H9 (cell line): ENCODE measurements around the gene MYB. TPM values are rescaled to one million over a fixed set of nuclear protein-coding genes. Genes with fewer than 3 reads are reported as not detected.

ENCODE experiments used
- DNase-seq: peaks from one replicate; pipeline ENCODE4 v3.0.0-alpha.2; 2017
- H2AFZ ChIP-seq: one replicate; pipeline ENCODE4 v1.6.1; 2013; ENCODE audit warnings: mild to moderate bottlenecking, low read length, control low read depth, moderate library complexity
- H2AK5ac ChIP-seq: 2 replicates; pipeline ENCODE4 v1.6.1; 2013; ENCODE audit warnings: low read length, control low read depth, mixed read lengths; ENCODE audit not compliant: insufficient read length
- H2BK120ac ChIP-seq: one replicate; pipeline ENCODE4 v1.6.1; 2013; ENCODE audit warnings: low read depth, mild to moderate bottlenecking, low read length, control low read depth, inconsistent platforms; ENCODE audit not compliant: poor library complexity, severe bottlenecking
- H2BK12ac ChIP-seq: 2 replicates; pipeline ENCODE4 v1.6.1; 2013; ENCODE audit warnings: low read length, control low read depth, mixed read lengths, low read depth; ENCODE audit not compliant: insufficient read length
- H2BK15ac ChIP-seq: 2 replicates; pipeline ENCODE4 v1.6.1; 2013; ENCODE audit warnings: low read depth, low read length, control low read depth
- H2BK20ac ChIP-seq: one replicate; pipeline ENCODE4 v1.6.1; 2013; ENCODE audit warnings: low read depth, mild to moderate bottlenecking, low read length, control low read depth, inconsistent platforms; ENCODE audit not compliant: poor library complexity, severe bottlenecking
- H2BK5ac ChIP-seq: 2 replicates; pipeline ENCODE4 v1.6.1; 2013; ENCODE audit warnings: low read length, control low read depth, mixed read lengths; ENCODE audit not compliant: insufficient read length
- H3K14ac ChIP-seq: 2 replicates; pipeline ENCODE4 v1.6.1; 2013; ENCODE audit warnings: low read length, control low read depth; ENCODE audit not compliant: insufficient read depth
- H3K18ac ChIP-seq: 2 replicates; pipeline ENCODE4 v1.6.1; 2013; ENCODE audit warnings: low read depth, mild to moderate bottlenecking, mixed read lengths, low read length, control low read depth; ENCODE audit not compliant: insufficient read length
- H3K23ac ChIP-seq: 2 replicates; pipeline ENCODE4 v1.6.1; 2013; ENCODE audit warnings: low read length, control low read depth, mixed read lengths, low read depth; ENCODE audit not compliant: insufficient read length
- H3K23me2 ChIP-seq: 2 replicates; pipeline ENCODE4 v1.6.1; 2013; ENCODE audit warnings: low read depth, mild to moderate bottlenecking, mixed read lengths, low read length, control low read depth; ENCODE audit not compliant: insufficient read length, poor library complexity, severe bottlenecking
- H3K27ac ChIP-seq: 2 replicates; pipeline ENCODE4 v1.5.1; 2013; ENCODE audit warnings: low read length, control low read depth, mixed read lengths, low read depth; ENCODE audit not compliant: insufficient read length
- H3K27me3 ChIP-seq: 2 replicates; pipeline ENCODE4 v1.6.1; 2013; ENCODE audit warnings: low read length, control low read depth, inconsistent platforms; ENCODE audit not compliant: insufficient read depth
- H3K4ac ChIP-seq: 2 replicates; pipeline ENCODE4 v1.6.1; 2013; ENCODE audit warnings: low read depth, mild to moderate bottlenecking, control low read depth, inconsistent platforms, low read length, moderate library complexity
- H3K4me1 ChIP-seq: 2 replicates; pipeline ENCODE4 v1.6.1; 2013; ENCODE audit warnings: low read length, control low read depth, inconsistent platforms; ENCODE audit not compliant: insufficient read depth
- H3K4me2 ChIP-seq: 2 replicates; pipeline ENCODE4 v1.6.1; 2013; ENCODE audit warnings: low read length, control low read depth, mixed read lengths; ENCODE audit not compliant: insufficient read length, insufficient read depth
- H3K56ac ChIP-seq: 2 replicates; pipeline ENCODE4 v1.6.1; 2013; ENCODE audit warnings: low read depth, mild to moderate bottlenecking, mixed read lengths, low read length, control low read depth; ENCODE audit not compliant: insufficient read length
- H3K79me1 ChIP-seq: 2 replicates; pipeline ENCODE4 v1.6.1; 2013; ENCODE audit warnings: low read depth, mild to moderate bottlenecking, moderate library complexity, low read length, control low read depth, inconsistent platforms; ENCODE audit not compliant: insufficient read depth, poor library complexity, severe bottlenecking
- H3K79me2 ChIP-seq: 2 replicates; pipeline ENCODE4 v1.6.1; 2013; ENCODE audit warnings: low read length, control low read depth, inconsistent platforms; ENCODE audit not compliant: insufficient read depth
- H3K9ac ChIP-seq: 2 replicates; pipeline ENCODE4 v1.6.1; 2013; ENCODE audit warnings: low read length, control low read depth, mixed read lengths; ENCODE audit not compliant: insufficient read length; ENCODE audit errors: extremely low read depth
- H3K9me3 ChIP-seq: one replicate; pipeline ENCODE4 v1.6.1; 2013; ENCODE audit warnings: low read depth, low read length, inconsistent platforms; ENCODE audit not compliant: control insufficient read depth
- H3T11ph ChIP-seq: one replicate; pipeline ENCODE4 v1.6.1; 2013; ENCODE audit warnings: mild to moderate bottlenecking, low read length, control low read depth, inconsistent platforms
- H4K20me1 ChIP-seq: one replicate; pipeline ENCODE4 v1.6.1; 2013; ENCODE audit not compliant: control insufficient read depth, insufficient read length, insufficient read depth
- H4K5ac ChIP-seq: 2 replicates; pipeline ENCODE4 v1.6.1; 2013; ENCODE audit warnings: low read depth, mild to moderate bottlenecking, mixed read lengths, low read length, control low read depth; ENCODE audit not compliant: insufficient read length
- H4K8ac ChIP-seq: replicated peaks from 2 replicates; pipeline ENCODE4 v1.6.1; 2013; ENCODE audit warnings: low read length, control low read depth, mixed read lengths, low read depth; ENCODE audit not compliant: insufficient read length
- H4K91ac ChIP-seq: 2 replicates; pipeline ENCODE4 v1.6.1; 2013; ENCODE audit warnings: low read depth, mild to moderate bottlenecking, moderate library complexity, mixed read lengths, low read length, control low read depth; ENCODE audit not compliant: insufficient read length
- H3K27ac Mint-ChIP-seq, 3 experiments: 2 replicates in 2 of 3; 3 replicates in 1 of 3; pipeline ENCODE4 v1.8.0; 2020 to 2021; ENCODE audit warnings: mixed read lengths in 3 of 3, mild to moderate bottlenecking in 1 of 3, moderate library complexity in 1 of 3
- H3K27me3 Mint-ChIP-seq: 2 replicates; pipeline ENCODE4 v1.8.0; 2021; ENCODE audit warnings: low read depth, mild to moderate bottlenecking, moderate library complexity, mixed read lengths
- H3K36me3 Mint-ChIP-seq, 3 experiments: 2 replicates in 2 of 3; 3 replicates in 1 of 3; pipeline ENCODE4 v1.8.0; 2020 to 2021; ENCODE audit warnings: low read depth in 3 of 3, mixed read lengths in 3 of 3; ENCODE audit not compliant: insufficient read depth in 1 of 3
- H3K4me1 Mint-ChIP-seq, 2 experiments: 2 replicates each; pipeline ENCODE4 v1.8.0; 2020; ENCODE audit warnings: mixed read lengths in 2 of 2
- H3K4me3 Mint-ChIP-seq, 2 experiments: 2 replicates in 1 of 2; 3 replicates in 1 of 2; pipeline ENCODE4 v1.8.0; 2020 to 2021; ENCODE audit warnings: mild to moderate bottlenecking in 2 of 2, mixed read lengths in 2 of 2, moderate library complexity in 1 of 2
- H3K9me3 Mint-ChIP-seq, 2 experiments: 2 replicates in 1 of 2; 3 replicates in 1 of 2; pipeline ENCODE4 v1.8.0; 2020; ENCODE audit warnings: mild to moderate bottlenecking in 2 of 2, mixed read lengths in 2 of 2, moderate library complexity in 1 of 2
- WGBS: extraction: QIAGEN DNeasy Blood & Tissue Kit; methylation state at CpG from one replicate; pipeline ENCODE4 v1.1.7; 2013; ENCODE audit warnings: missing lambda C conversion rate, low lambda C conversion rate, mixed read lengths; ENCODE audit not compliant: insufficient read length; ENCODE audit errors: extremely low coverage; 5-methylcytosine and 5-hydroxymethylcytosine counted together
- total RNA-seq: library from RNA; stranded (reverse); gene quantifications from 2 replicates; pipeline ENCODE4 v1.2.1, GENCODE V29; 2021
- TF ChIP-seq, protein P1 (sequence below): fragments of 200-600 bp; sonication (generic); conservative IDR thresholded peaks from 3 replicates; pipeline ENCODE4 v1.8.0; 2021; ENCODE audit warnings: antibody characterized with exemption, mild to moderate bottlenecking

The MYB gene
- total RNA-seq, 1 experiment from 2014 or later, result 5.8 TPM

DNA sequence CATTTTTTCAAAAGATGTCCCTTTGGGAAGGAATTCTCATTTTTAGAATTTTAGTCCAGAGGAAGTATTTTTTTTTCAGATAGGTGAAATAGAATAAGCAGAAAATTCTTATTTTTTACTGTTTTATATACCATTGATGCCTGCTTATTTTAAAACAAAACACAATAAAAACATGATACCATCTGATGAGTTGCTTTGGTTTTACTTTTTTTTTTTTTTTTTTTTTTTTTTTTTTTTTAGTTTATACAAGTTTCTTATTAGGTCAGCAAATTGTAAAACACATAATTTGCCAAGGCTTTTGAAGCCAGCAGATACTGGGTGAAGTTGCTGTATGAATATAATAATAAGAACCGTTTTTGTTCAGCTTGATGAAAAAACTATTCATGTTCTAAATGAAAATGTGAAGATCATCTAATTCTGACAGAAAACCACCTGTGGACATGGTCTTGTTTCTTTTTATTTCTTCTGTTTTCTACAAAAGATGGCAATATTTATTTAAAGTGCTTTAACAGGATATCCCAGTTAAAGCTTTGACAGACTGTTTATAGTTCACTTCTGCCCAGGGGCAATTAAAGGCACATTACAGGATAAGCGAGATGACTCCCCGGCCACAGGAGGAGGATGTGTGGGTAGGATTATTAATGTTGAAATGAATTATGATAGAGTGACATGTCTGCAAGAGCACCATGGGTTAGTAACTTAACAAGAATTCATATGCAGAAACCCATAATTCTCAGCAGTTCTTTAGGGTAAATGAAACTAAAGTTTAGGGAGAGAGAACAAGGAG, 31.1 kb downstream of the MYB start:
- Histone ChIP-seq H3K18ac (no peak overlapping the region), H3K4ac (no peak overlapping the region), H3K56ac (no peak overlapping the region), H3K14ac (no peak overlapping the region), H3K23me2 (no peaks in the 10 kb centered on the region), H3T11ph (no peak overlapping the region), H3K79me2 (no peaks in the 10 kb centered on the region), H3K27me3 (no peaks in the 10 kb centered on the region), H2BK12ac (no peak overlapping the region), H4K8ac (no peak overlapping the region), H2BK15ac (no peak overlapping the region), H3K27ac (no peak overlapping the region), H2BK120ac (no peak overlapping the region), H4K20me1 (no peaks in the 10 kb centered on the region), H3K4me2 (no peak overlapping the region), H2AFZ (no peak overlapping the region), H2BK5ac (no peak overlapping the region), H3K9ac (no peak overlapping the region), H4K91ac (no peak overlapping the region), H4K5ac (no peak overlapping the region), H2BK20ac (no peak overlapping the region), H3K23ac (no peak overlapping the region), H3K4me1 (peaks cover 2% of the 10 kb centered on the region; the same call in 1 of the 2 replicates), H3K9me3 (no peaks in the 10 kb centered on the region), H3K79me1 (no peaks in the 10 kb centered on the region), H2AK5ac (no peak overlapping the region)
- no peak overlapping the region for H3K27ac Mint-ChIP-seq
- no CpG with 5 or more reads among the region's 3 CpGs for WGBS
- H3K4me3 Mint-ChIP-seq, result no peak overlapping the region
- peaks cover 9 to 10% of the 10 kb centered on the region in 2 experiments; a peak in 4 of 5 replicates for H3K9me3 Mint-ChIP-seq
- no peaks in the 10 kb centered on the region for H3K27me3 Mint-ChIP-seq
- TF ChIP-seq, protein P1, sequence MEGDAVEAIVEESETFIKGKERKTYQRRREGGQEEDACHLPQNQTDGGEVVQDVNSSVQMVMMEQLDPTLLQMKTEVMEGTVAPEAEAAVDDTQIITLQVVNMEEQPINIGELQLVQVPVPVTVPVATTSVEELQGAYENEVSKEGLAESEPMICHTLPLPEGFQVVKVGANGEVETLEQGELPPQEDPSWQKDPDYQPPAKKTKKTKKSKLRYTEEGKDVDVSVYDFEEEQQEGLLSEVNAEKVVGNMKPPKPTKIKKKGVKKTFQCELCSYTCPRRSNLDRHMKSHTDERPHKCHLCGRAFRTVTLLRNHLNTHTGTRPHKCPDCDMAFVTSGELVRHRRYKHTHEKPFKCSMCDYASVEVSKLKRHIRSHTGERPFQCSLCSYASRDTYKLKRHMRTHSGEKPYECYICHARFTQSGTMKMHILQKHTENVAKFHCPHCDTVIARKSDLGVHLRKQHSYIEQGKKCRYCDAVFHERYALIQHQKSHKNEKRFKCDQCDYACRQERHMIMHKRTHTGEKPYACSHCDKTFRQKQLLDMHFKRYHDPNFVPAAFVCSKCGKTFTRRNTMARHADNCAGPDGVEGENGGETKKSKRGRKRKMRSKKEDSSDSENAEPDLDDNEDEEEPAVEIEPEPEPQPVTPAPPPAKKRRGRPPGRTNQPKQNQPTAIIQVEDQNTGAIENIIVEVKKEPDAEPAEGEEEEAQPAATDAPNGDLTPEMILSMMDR, result no peak
- H3K4me1 Mint-ChIP-seq, result peaks cover 12 to 22% of the 10 kb centered on the region in 2 experiments
- peaks cover 8 to 33% (median 14%) of the 10 kb centered on the region in 3 experiments for H3K36me3 Mint-ChIP-seq
- no peak for DNase-seq
